LHCN-M2 (cell line): ENCODE results near the gene LRRC8D. TPM values are rescaled to one million over a fixed set of nuclear protein-coding genes. Genes with fewer than 3 reads are reported as not detected.

Experiments
- DNase-seq: peaks from one replicate; pipeline ENCODE4 v3.0.0-alpha.2; 2012; ENCODE audit warnings: low read depth
- total RNA-seq: library from RNA; depleted of rRNA; stranded (reverse); fragments of >200 nt; gene quantifications from 2 replicates; pipeline ENCODE4 v1.2.3, GENCODE V29; 2014

Gene LRRC8D
- total RNA-seq, 1 experiment from 2014 or later: 23.9 TPM

DNA sequence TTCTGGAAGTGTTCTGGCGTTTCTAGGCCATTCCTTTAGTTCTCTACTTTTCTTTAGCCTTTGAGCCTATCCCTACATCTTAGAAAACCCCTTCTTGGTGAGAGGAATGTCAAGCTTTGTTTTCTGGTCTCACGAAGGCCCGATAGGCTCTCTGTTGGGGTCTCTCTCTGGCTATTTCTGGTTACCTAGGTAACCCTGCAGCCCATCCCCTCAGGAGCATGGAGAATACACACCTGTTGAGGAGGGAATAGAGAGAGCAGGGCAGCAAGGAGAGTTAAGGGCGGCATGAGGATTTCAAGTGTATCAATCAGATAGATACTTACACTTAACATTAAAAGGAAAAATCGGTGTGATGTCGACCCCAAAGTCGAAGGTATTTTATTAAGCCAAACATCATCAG lies 45.7 kb downstream of the LRRC8D start:
- no peak for DNase-seq

DNA sequence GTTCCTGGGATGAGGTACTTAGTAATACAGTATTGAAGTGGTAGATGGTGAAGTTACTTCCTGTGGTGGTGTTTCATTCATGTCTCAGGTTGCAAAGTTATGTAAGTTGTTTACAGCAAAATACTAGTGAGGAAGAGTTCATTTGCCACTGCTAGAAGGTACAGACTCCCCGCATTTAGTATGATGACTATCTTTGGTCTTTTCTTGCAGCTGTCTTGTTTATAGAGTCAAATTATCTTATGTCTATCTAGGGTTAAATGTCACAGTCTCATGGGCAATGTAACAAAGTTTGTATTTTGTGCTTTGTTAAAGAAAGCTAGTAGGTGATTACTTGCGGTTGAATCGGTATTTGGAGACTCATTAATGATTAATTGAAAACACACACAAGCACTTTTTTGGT lies 50.2 kb downstream of the LRRC8D start:
- peak; percentile 32 for DNase-seq

DNA sequence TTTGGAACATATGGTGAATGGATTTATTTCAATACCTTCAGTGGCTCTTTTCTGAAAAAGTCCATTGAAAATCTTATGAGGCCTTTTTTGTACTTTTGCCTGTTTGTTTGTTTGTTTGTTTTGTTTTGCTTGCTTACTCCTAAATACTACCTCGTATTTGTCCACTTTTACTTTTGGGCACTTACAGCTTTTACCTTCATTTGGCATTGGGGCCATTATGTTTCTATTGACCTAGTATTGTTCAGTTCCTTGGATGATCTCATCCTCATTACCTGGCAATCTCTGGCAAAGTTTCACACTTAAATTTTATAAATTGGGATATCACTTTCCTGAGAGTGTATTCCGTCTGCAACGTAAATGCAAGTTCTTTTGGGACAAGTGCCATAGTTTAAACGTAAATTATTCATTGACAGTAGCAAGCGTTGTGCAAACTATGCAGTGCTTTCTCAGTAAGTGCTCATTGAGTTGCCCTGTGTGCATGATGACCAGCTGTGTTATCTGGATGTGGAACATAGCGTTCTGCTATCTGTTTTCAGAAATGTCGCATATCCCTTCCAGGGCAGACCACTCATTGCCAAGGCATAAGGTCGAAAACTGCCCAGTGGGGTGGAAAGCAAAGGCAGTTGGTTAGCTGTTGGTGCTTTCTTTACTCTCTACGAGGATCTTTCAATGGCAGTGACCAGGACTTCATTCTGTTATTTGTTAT lies 51.1 kb downstream of the LRRC8D start:
- DNase-seq: no peak

DNA sequence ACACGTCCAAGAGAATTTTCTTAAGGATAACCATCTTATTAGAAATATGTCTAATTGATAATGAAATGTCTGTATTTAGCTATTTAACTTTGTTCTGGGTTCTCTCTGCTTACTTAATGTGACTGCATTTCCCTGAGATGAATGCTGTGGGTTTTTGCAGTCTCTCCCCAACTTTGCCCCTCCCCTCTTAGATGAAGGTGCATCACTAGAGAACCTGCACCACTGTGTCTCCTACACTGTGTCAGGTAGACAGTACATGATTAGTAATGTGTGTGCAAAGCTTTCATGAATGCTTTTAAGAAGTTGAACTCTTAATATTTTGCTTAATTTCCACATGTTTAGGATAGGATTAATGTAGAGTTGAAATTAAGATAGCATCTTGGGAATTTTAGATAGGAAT lies 51.7 kb downstream of the LRRC8D start:
- no peak for DNase-seq

DNA sequence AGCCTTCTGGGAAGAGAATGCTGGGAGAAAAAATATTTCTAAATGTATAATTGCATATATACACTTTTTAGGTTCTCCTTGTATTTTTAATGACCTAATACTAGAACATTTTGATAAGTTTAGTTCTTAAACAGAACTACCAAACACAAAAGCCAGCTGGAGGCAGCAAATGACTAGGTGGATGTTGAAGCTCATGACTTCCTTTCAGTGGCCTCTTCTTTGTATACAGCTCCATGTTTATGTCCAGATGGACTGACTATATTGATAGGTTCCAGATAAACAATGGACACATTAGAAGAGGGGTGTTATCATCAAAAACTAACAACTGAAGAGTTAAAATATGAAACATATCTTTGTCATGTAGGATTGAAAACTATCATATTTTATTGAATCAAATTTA lies 52.5 kb downstream of the LRRC8D start:
- no peak for DNase-seq

DNA sequence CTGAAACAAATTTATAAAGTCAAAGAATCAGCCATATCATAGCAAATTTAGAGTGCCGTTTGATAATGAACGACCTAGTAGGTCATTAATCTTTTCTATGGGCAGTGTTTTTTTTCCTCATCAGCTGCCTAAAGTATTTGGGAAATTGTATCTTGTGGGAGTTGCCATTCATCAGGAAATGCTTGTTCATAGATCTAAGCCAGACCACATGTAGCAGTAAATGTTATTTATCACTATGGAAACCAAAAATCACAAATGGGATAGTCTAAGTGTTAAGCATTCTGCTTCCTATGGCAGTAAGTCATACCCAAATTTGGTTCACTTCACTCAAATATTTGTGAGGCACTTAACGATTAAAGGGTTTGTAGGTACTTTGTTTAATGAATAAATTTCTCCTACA lies 52.9 kb downstream of the LRRC8D start:
- peak; percentile 75 for DNase-seq

DNA sequence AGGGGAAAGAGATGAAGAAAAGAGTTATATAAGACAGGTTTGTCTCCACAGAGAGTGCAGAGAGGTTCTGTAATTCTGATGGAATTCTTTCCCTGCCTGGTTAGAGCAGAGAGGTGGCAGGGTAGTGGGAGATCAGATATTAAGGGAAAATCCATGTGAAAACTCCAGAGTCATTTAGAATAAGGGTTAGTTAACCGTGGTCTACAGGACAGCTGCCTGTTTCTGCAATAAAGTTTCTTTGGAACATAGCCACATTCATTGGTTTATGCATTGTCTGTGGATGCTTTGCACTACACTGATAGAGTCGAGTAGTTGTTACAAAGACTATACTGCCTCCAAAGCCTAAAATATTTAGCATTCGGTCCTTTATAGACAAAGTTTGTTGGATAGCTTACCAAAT lies 55.6 kb downstream of the LRRC8D start:
- peak; percentile 34 for DNase-seq

DNA sequence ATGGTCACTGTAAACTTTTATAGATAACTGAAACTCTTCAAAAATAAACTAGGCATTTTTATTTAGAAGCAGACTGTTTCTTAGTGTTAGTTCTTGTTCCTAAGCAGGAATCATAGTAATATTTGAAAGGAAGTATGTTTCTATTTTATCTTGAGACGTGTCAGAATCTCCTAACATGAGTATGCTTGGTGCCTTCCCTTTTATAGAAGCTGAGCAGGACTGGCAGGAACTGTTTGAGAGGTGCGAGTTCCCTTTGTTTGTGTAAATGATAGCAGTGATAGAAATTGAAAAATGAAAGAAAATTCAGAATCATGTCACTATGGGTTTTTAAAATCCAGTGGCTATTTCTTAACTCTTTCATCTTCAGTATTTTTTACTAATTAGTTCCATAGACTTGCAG lies 56.9 kb downstream of the LRRC8D start:
- DNase-seq: no peak

DNA sequence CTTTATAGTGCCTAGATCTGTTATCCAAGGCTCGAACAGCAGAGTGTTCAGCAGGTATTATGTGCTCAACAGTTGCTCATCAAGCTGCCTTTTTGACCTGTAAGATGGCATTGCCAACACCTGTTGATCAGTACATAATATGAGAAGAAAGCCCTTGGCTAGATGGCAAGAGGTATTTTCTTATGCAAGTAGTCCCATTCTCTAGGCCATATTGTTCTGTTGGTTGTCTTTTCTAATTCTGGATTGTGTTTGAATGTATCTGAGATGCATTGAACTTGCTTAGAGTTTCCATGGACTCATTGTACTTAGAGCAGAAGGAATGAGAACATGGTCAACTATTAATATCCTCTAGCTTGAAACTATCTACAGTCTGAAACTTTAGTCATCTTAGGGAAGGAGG lies 57.4 kb downstream of the LRRC8D start:
- DNase-seq: no peak

DNA sequence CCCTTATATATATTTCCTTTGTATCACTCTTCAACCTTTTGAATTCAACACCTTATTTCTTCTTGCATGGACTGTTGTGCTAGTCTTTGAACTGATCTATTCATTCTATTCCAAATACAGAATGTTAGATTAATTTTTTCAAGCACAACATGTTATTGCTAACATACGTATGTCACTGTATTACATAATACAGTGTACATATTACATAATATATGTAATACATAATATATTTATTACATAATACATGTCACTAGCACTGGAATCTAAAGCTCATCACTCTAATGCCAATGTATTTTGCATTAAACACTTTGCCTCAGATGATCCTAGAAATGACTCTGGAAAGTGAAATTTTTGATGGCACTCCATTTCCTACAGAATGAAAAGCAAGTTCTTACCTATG lies 59.8 kb downstream of the LRRC8D start:
- DNase-seq: no peak

DNA sequence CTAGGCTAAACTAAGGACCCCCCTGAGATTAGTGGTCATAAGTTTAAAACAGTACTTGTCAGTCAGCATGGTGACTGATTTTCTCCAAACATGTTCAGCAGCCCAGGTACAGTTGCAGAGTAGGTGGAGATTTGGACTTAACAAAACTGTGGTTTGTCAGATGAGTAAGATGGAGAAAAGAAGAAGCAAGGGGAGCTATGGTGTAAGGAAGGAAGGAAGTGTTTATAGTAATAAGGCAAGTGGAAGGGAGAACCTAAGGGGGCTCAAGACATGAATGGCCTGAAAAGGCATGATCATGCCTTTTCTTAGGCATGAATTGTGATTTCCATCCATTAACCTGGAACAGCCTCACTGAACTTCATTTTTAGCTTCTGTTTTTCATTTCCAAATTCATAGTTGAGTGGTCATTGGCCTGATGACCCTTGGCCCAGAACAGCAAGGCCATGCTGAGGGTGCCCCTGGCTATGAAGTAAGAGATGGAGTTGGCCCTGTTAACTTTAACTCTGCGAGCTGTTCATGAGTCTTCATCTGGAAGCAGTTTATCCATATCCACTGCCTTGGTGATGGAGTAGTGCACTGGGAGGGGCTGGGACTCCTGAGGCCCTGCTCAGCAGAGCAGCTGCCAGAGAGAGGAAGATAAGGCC lies 60.7 kb downstream of the LRRC8D start:
- no peak for DNase-seq

DNA sequence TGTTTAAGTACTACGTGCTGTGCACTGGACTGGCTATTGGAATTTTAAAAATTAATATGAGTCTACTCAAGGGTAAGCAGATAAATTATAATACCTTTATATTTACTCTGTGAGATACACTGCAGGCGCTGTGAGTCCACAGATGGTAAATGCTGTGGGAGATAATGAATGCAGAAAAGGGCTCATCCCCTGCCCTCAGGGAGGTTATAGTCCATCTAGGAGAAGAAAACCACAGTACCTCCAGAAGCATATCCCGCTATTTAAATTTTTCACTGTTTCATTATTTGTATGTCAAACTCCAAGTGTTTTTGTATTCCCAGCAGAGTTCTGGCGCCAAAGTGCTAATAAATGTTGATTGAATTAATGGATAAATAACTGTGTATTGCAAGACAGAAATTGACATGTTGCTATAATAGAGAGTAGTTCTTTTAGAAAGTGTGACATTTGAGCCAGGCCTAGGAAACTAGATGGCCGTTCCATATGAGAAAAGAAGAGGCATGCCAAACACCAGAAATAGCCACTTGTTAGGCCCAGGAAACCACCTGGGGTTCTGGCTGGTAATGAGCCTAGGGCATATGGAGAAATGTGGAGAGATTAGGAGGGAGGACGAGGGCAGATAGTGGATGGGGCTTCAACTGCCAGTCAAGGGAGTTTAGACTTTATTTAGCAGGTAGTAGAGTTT lies 61.7 kb downstream of the LRRC8D start:
- no peak for DNase-seq

DNA sequence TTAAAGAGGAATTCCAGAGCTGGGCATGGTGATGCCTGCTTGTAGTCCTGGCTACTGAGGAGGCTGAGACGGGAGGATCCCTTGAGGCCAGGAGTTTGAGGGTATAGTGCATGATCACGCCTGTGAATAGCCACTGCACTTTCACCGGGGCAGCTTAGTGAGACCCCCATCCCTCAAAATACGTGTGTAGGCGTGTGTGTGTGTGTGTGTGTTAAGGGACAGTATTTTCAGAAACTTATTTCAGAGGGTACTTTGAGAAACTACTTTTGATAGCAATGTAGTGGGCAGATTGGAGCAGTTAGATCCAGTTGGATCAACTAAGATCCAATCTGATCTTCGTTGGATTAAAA lies 62.2 kb downstream of the LRRC8D start:
- no peak for DNase-seq

DNA sequence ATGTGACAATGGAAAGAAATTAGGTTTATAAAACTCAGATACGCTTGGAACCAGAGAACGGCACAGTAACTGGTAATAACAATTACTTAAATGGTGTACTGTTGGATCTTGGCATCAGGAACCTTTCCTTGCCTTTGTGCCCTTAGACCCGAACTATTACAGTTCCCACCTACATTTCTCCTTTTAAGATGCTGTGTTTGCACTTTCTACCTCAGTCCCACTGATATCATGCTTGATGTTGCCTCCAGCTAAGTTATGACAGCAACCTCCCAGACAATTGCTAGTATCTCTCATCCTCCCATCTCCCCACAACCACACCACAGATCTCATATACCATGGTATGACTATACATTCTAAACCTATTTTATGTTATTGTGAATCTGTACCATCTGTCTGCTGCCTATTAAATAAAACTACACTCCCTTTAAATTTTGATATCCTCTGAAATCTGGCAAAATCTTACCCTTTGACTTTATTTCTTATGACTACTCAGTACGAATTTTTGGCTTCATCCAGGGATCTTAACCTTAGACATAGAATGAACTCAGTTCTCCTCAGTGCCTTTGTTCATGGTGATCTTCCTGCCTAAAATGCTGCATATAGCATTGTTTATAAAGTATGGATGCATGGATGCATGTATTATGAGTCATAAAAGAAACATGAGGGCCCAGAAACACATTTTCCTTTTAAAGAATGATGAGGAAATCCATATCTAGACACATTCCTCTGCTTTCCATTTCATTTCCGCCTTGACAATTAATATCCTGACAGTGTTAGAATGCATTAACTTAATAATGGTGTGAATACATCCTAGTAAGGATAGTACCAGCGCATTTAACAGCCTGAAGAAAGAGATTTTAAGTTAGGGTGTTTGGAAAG lies 64.1 kb downstream of the LRRC8D start:
- no peak for DNase-seq

DNA sequence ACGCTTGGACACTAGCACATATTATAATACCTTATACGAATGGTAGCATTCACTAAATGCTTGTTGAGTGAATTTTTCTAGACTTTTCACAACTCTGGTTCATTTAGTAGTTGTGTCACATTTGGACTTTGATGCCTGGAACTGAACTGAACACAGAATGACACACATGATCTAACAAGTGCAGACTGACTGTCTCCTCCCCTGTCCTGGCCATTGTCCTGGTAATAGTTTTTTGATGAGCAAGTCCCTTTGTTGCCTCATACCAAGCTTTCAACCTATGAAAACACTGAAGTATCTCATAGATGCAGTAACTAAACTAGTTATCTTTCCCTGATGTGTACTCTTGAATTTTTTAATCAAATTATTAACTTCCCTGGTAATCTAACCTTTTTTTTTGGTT lies 66.4 kb downstream of the LRRC8D start:
- no peak for DNase-seq

DNA sequence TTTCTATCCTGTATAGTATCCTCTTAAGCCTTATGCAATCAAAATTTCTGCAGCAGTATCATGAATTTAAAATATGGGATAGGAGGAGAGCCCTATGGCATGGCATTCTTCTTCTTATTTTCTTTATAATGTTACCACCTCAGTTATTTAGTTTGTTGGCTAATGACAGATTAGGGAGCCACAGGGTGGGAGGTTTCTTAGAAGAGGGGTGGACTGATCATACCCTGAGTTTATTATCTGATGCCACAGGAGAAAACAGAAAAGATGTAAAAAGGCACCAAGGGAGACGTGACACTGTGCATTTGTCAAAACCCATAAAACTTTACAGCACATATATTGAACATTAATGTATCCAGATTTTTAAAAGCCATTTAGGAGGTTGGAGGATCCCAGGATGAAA lies 66.9 kb downstream of the LRRC8D start:
- no peak for DNase-seq

DNA sequence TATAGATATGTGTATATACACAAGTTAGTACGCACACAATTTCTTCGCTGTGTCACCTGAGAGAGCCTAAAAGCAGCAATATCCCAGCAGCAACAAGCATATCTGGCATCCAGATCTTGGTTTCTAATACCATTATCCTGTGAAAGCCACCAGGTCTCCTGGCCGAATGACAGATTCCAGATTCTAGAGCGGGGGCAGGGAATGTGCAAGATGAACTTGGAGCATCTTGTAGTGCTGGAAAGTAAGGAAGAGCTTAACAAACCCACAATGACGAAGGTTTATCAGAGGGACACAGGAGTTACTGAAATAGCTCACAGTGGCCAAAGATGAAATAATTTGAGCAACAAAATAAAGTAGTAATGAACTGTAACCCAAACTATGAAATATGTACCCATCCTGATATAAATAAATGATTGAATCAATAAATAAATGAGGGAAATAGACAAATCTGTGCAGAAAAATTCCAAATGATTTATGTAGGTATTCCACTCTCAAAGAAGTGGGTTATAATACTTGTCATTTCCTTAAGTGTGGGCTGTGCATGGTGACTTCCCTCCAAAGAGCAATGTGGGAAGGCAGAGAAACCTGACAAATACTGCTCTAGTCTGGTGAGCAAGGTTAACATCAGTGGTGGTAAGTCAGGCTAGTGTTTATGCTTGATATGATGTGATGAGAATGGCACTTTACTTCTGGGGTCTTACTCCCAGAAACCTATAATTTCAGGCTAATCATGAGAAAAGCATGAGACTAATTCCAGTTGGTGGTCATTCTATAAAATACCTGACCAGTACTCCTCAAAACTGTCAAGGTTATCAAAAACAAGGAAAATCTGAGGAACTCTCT lies 67.9 kb downstream of the LRRC8D start:
- no peak for DNase-seq

DNA sequence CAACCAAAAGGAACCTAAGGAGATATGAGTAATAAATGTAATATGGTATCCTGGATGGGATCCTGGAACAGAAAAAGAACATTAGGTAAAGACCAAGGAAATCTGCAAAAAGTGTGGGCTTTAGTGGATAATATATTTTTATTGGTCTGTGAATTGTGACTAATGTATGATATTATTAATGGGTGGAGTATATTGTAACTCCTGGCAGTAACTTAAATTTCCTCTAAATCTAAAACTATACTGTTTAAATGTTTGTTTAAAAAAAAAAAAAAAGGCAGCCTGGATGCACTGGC lies 68.4 kb downstream of the LRRC8D start:
- no peak for DNase-seq

DNA sequence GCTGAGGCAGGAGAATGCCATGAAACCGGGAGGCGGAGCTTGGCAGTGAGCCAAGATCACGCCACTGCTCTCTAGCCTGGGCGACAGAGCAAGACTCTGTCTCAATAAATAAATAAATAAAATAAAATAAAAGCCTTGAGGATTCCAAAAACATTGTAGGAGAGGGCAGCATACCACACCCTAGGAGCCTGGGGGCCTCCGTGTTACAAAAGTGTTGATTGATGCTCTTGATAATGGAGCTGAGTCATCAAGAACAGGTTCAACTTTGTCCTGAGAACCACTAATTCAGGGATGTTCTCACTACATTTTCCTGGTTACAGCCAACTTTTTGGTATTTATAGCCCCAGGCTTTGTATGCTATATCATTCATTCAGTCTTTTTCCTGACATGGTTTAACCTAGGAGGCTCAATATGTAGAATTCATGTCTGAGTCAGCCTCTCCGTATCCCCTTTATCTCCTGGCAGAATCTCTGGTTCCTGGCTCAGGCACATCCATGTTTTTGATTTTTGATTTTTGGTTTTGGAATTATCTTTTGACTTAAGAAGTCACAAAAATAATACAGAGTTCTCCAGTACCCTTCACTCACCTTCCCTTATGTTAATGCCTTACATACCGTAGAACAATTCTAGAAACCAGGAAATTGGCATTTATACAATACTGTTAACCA lies 69.4 kb downstream of the LRRC8D start:
- no peak for DNase-seq

DNA sequence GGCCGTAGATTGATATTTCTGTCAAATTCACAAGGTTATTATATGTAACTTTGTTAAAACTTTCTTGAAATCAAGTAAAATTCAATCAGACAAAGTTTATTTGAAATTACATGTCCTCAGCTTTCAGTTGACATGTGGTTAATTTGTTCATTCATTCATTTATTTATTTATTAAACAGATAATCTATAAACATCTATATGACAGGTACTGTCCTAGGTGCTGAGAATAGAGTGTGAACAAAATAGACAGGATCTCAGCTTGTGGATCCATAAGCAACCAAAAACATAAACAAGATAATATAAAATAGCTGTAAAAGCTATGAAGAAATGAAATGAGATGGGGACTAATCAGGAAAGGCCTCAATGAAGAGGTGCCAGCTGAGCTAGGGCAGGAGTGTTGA lies 72.0 kb downstream of the LRRC8D start:
- DNase-seq: no peak
